K562 (cell line): ENCODE results near the gene SIGLEC11. TPM values are rescaled to one million over a fixed set of nuclear protein-coding genes. Genes with fewer than 3 reads are reported as not detected.

ENCODE experiments used
- ATAC-seq: fragments of 200-7000 bp; cut with Tn5 transposase; 3 replicates; pipeline ENCODE4 v1.9.1; 2020; ENCODE audit warnings: moderate library complexity
- BruUV-seq: library from RNA; stranded (reverse); fragments of 400-500 nt; replicated peaks from 2 replicates; lab custom pipeline; 2021; lab: Mats Ljungman, UMichigan
- CTCF ChIA-PET: fragments of 300-600 bp; formaldehyde crosslinking; extraction: SDS; loops from one replicate; lab custom pipeline; 2021; ENCODE audit warnings: low intra/inter-chr PET ratio; lab: Yijun Ruan, JAX
- POLR2A ChIA-PET: fragments of 300-600, 350-650 bp; sonication (Branson Sonifier 250); formaldehyde crosslinking; extraction: SDS; loops from one replicate; lab custom pipeline; 2021; ENCODE audit warnings: antibody characterized with exemption, inconsistent platforms; lab: Yijun Ruan, JAX
- DNase-seq, 4 experiments: peaks; one replicate each; pipeline versions ENCODE4 v3.0.0 to v3.0.0-alpha.2; 2011 to 2018; ENCODE audit warnings: low spot score in 3 of 4, mixed read lengths in 3 of 4; ENCODE audit errors: extremely low read depth in 1 of 4
- FAIRE-seq: peaks from 2 replicates; lab custom pipeline; 2011; peaks lifted over from hg19 to GRCh38; lab: Jason Lieb, UNC
- H2AFZ ChIP-seq: 2 replicates; pipeline ENCODE4 v1.6.0; 2011; ENCODE audit warnings: low read depth, low read length, control low read depth, inconsistent platforms
- H3K27ac ChIP-seq: fragments of 200-600 bp; 3 replicates; pipeline ENCODE4 v1.8.0; 2011; ENCODE audit warnings: low read depth, mild to moderate bottlenecking, control low read depth, inconsistent platforms, low read length, moderate library complexity, mixed read lengths; ENCODE audit errors: extremely low read depth
- H3K27me3 ChIP-seq, 2 experiments: fragments of 300-600 bp in 1 of 2; 2 replicates in 1 of 2; 3 replicates in 1 of 2; pipeline versions ENCODE4 v1.6.0 to v1.8.0; 2011; ENCODE audit warnings: inconsistent platforms in 2 of 2, low read length in 2 of 2, mild to moderate bottlenecking in 1 of 2, mixed read lengths in 1 of 2, moderate library complexity in 1 of 2; ENCODE audit not compliant: control insufficient read depth in 2 of 2, insufficient read depth in 2 of 2
- H3K36me3 ChIP-seq: fragments of 300-600 bp; 3 replicates; pipeline ENCODE4 v1.8.0; 2011; ENCODE audit warnings: mild to moderate bottlenecking, low read length, inconsistent platforms; ENCODE audit not compliant: control insufficient read depth, insufficient read depth
- H3K4me1 ChIP-seq, 2 experiments: fragments of 200-600 bp in 1 of 2; replicated peaks in 1 of 2; 2 replicates in 1 of 2; 3 replicates in 1 of 2; pipeline versions ENCODE4 v1.5.1 to v1.8.0; 2011; ENCODE audit warnings: inconsistent platforms in 2 of 2, low read length in 2 of 2, mild to moderate bottlenecking in 1 of 2, mixed read lengths in 1 of 2, moderate library complexity in 1 of 2; ENCODE audit not compliant: control insufficient read depth in 2 of 2, insufficient read depth in 2 of 2
- H3K4me2 ChIP-seq: 2 replicates; pipeline ENCODE4 v1.6.1; 2011; ENCODE audit warnings: low read length, control low read depth, inconsistent platforms, mixed read lengths; ENCODE audit not compliant: insufficient read depth
- H3K4me3 ChIP-seq: fragments of 200-600 bp; sonication (generic), shearing (Covaris generic); 2 replicates; pipeline ENCODE4 v1.5.1; 2016; ENCODE audit warnings: control low read depth, inconsistent platforms
- H3K79me2 ChIP-seq: fragments of 200-600 bp; 3 replicates; pipeline ENCODE4 v1.8.0; 2011; ENCODE audit warnings: low read length, inconsistent platforms; ENCODE audit not compliant: control insufficient read depth, insufficient read depth
- H3K9ac ChIP-seq, 2 experiments: 2 replicates each; pipeline versions ENCODE4 v1.6.0 to v1.6.1; 2011; ENCODE audit warnings: low read depth in 2 of 2, low read length in 2 of 2, control low read depth in 1 of 2, inconsistent platforms in 1 of 2, mild to moderate bottlenecking in 1 of 2, mixed read lengths in 1 of 2; ENCODE audit not compliant: insufficient read depth in 1 of 2
- H3K9me1 ChIP-seq: one replicate; pipeline ENCODE4 v1.6.0; 2011; ENCODE audit warnings: inconsistent platforms, mild to moderate bottlenecking, low read length, moderate library complexity; ENCODE audit not compliant: control insufficient read depth, insufficient read depth
- H3K9me3 ChIP-seq: replicated peaks from 2 replicates; pipeline ENCODE4 v1.5.1; 2011; ENCODE audit warnings: low read depth, low read length, inconsistent platforms; ENCODE audit not compliant: control insufficient read depth, insufficient read depth
- H4K20me1 ChIP-seq: replicated peaks from 2 replicates; pipeline ENCODE4 v1.6.1; 2011; ENCODE audit warnings: low read length, inconsistent platforms, mixed read lengths; ENCODE audit not compliant: control insufficient read depth, insufficient read depth
- FOXA1 ChIP-seq: fragments of 450-650 bp; IDR thresholded peaks from 2 replicates; pipeline ENCODE4 v1.6.1; 2016; ENCODE audit warnings: mild to moderate bottlenecking, borderline replicate concordance
- IFI16 ChIP-seq: fragments of 250-450 bp; sonication (Bioruptor Pico); IDR thresholded peaks from 2 replicates; pipeline ENCODE4 v2.1.2; 2022; ENCODE audit warnings: mild to moderate bottlenecking, inconsistent platforms
- NFYB ChIP-seq: IDR thresholded peaks from 2 replicates; pipeline ENCODE4 v1.6.1; 2011; ENCODE audit warnings: mild to moderate bottlenecking, moderate library complexity; ENCODE audit not compliant: insufficient read length; ENCODE audit errors: extremely low read depth
- RFX7 ChIP-seq: fragments of 250-450 bp; sonication (Bioruptor Pico); IDR thresholded peaks from 2 replicates; pipeline ENCODE4 v1.5.1; 2021; ENCODE audit warnings: mild to moderate bottlenecking
- SNIP1 ChIP-seq: fragments of 450-650 bp; IDR thresholded peaks from 2 replicates; pipeline ENCODE4 v1.7.1; 2017; ENCODE audit warnings: low read depth, mild to moderate bottlenecking
- SP1 ChIP-seq: sonication (generic); formaldehyde crosslinking; IDR thresholded peaks from 2 replicates; pipeline ENCODE4 v1.8.1; 2022; ENCODE audit warnings: mild to moderate bottlenecking, missing genetic modification reagents
- ZFP36 ChIP-seq: fragments of 150-350 bp; IDR thresholded peaks from 2 replicates; pipeline ENCODE4 v1.6.1; 2018; ENCODE audit warnings: low read length, low read depth; ENCODE audit not compliant: partially characterized antibody
- ZNF324 ChIP-seq: fragments of 250-450 bp; sonication (Bioruptor Pico); IDR thresholded peaks from 2 replicates; pipeline ENCODE4 v1.4.0; 2020; ENCODE audit warnings: mild to moderate bottlenecking
- WGBS: fragments of 100-300 bp; shearing (Covaris generic); methylation state at CpG from one replicate; pipeline ENCODE4 v1.1.6; 2016; ENCODE audit warnings: low coverage, mixed read lengths; ENCODE audit not compliant: insufficient coverage; ENCODE audit errors: missing lambda C conversion rate; 5-methylcytosine and 5-hydroxymethylcytosine counted together
- in situ Hi-C: fragments of 300-500 bp; cut with MboI; formaldehyde crosslinking; loops from 4 replicates; pipeline ENCODE4 v1.15.0; 2018; ENCODE audit warnings: inconsistent platforms, mixed read lengths
- intact Hi-C: fragments of 100-400 bp; cut with micrococcal nuclease; formaldehyde crosslinking; loops from 2 replicates; pipeline ENCODE4 v1.14.2; 2022
- polyA plus RNA-seq, 8 experiments: library from polyadenylated mRNA; depleted of rRNA in 4 of 8; stranded (reverse) in 5 of 8; unstranded in 3 of 8; fragments of >200 nt; fragmentation: Nextera tagmentation in 2 of 8; fragmentation: Illumina TruSeq in 1 of 8; extraction: Ambion mirVana in 2 of 8; extraction: Trizol in 1 of 8; gene quantifications; 2 replicates each; pipeline versions ENCODE4 v1.2.1 to v1.2.3, GENCODE V29; 2011 to 2014; ENCODE audit warnings: inconsistent platforms in 1 of 8, missing spikeins in 1 of 8
- total RNA-seq, 7 experiments: library from RNA; depleted of rRNA in 6 of 7; stranded (reverse); fragments of >200 nt in 6 of 7; fragmentation: Illumina TruSeq in 2 of 7; extraction: Trizol in 2 of 7; gene quantifications; 2 replicates each; pipeline versions ENCODE4 v1.2.1 to v1.2.3, GENCODE V29; 2011 to 2021; ENCODE audit warnings: low replicate concordance in 1 of 7
- TF ChIP-seq, protein P1 (sequence below): fragments of 450-650 bp; formaldehyde crosslinking; IDR thresholded peaks from 2 replicates; pipeline ENCODE4 v1.4.0; 2020; ENCODE audit warnings: mild to moderate bottlenecking, moderate library complexity
- TF ChIP-seq, protein P2 (sequence below): fragments of 450-650 bp; formaldehyde crosslinking; IDR thresholded peaks from 2 replicates; pipeline ENCODE4 v1.4.0; 2020; ENCODE audit warnings: mild to moderate bottlenecking, moderate library complexity
- TF ChIP-seq, protein P3 (sequence below), 3 experiments: fragments of 200-800 bp in 1 of 3; sonication (Bioruptor generic) in 1 of 3; sonication (generic) in 1 of 3; formaldehyde crosslinking in 1 of 3; IDR thresholded peaks; 2 replicates each; pipeline versions ENCODE4 v1.6.1 to v1.8.0; 2016 to 2022; ENCODE audit warnings: mild to moderate bottlenecking in 2 of 3, missing compliant biosample characterization in 2 of 3, missing genetic modification characterization in 2 of 3, missing genetic modification reagents in 1 of 3
- TF ChIP-seq, protein P4 (sequence below): fragments of 450-650 bp; IDR thresholded peaks from 2 replicates; pipeline ENCODE4 v1.6.1; 2018; ENCODE audit warnings: mild to moderate bottlenecking, low read depth; ENCODE audit not compliant: partially characterized antibody
- TF ChIP-seq, protein P5 (sequence below): sonication (generic); formaldehyde crosslinking; IDR thresholded peaks from 2 replicates; pipeline ENCODE4 v1.8.0; 2022; ENCODE audit warnings: mild to moderate bottlenecking, missing genetic modification reagents
- TF ChIP-seq, protein P6 (sequence below): conservative IDR thresholded peaks from 2 replicates; pipeline ENCODE4 v1.6.1; 2011; ENCODE audit warnings: low read depth, mild to moderate bottlenecking, low read length; ENCODE audit not compliant: control insufficient read depth

SIGLEC11 gene
- total and polyA plus RNA-seq, 9 of the 15 experiments (the other 6 are each of a cell fraction or from before 2014, with no cell fraction given) = not detected

DNA sequence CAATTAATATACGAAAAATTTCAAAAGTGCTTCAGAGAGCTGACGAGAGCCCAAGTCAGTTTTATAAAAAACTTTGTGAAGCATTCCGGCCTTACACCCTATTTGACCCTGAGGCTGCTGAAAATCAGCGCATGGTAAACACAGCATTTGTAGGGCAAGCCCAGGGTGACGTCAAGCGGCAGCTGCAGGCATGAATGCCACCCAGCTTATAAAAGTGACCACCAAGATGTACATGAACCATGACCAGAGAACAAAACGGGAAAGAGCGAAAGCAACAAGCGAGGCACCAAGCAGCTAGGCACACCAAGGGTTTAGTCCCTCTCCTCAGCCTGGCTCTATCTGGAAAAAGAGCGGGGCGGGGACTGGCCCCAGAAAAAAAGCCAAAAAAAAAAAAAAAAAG, 6.0 kb downstream of the SIGLEC11 start:
- Histone ChIP-seq H3K36me3 (no peaks in the 10 kb centered on the region), H3K9me1 (no peaks in the 10 kb centered on the region), H3K4me2 (no peak overlapping the region; the same call in 1 of the 2 replicates), H2AFZ (peak overlapping the region; percentile 33; the same call in 1 of the 2 replicates), H3K27me3 (no peaks in the 10 kb centered on the region; a peak in 1 of 5 replicates), H3K4me1 (peaks cover 18 to 28% of the 10 kb centered on the region in 2 experiments; a peak in 4 of 5 replicates), H3K27ac (no peak overlapping the region), H3K4me3 (no peak overlapping the region), H3K9me3 (no peaks in the 10 kb centered on the region), H3K79me2 (no peaks in the 10 kb centered on the region), H3K9ac (no peak overlapping the region), H4K20me1 (no peaks in the 10 kb centered on the region)
- ChIA-PET CTCF (no interaction called here), POLR2A (interaction anchor here (0.6 to 1.8 kb wide), 6 partner anchors 8 to 82 kb away, joined by 3 to 6 read pairs (median 3); partner anchors contain the start of gene NUP62)
- intact Hi-C loops (no loop called here), in situ Hi-C loops (no loop called here)
- FAIRE-seq (no peak), DNase-seq (no peak), ATAC-seq (no peak)
- WGBS = 56% methylated on average over 9 of the region's 11 CpGs
- BruUV-seq = no TSS peak
- TF ChIP-seq NFYB (no peak), FOXA1 (no peak), RFX7 (no peak), ZNF324 (no peak), IFI16 (CRISPR knock-in tag) (no peak), SP1 (no peak), ZFP36 (no peak), SNIP1 (no peak)
- TF ChIP-seq, protein P1, sequence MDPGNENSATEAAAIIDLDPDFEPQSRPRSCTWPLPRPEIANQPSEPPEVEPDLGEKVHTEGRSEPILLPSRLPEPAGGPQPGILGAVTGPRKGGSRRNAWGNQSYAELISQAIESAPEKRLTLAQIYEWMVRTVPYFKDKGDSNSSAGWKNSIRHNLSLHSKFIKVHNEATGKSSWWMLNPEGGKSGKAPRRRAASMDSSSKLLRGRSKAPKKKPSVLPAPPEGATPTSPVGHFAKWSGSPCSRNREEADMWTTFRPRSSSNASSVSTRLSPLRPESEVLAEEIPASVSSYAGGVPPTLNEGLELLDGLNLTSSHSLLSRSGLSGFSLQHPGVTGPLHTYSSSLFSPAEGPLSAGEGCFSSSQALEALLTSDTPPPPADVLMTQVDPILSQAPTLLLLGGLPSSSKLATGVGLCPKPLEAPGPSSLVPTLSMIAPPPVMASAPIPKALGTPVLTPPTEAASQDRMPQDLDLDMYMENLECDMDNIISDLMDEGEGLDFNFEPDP = no peak
- TF ChIP-seq, protein P2, sequence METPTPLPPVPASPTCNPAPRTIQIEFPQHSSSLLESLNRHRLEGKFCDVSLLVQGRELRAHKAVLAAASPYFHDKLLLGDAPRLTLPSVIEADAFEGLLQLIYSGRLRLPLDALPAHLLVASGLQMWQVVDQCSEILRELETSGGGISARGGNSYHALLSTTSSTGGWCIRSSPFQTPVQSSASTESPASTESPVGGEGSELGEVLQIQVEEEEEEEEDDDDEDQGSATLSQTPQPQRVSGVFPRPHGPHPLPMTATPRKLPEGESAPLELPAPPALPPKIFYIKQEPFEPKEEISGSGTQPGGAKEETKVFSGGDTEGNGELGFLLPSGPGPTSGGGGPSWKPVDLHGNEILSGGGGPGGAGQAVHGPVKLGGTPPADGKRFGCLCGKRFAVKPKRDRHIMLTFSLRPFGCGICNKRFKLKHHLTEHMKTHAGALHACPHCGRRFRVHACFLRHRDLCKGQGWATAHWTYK (CRISPR knock-in tag) = no peak
- TF ChIP-seq, protein P3, sequence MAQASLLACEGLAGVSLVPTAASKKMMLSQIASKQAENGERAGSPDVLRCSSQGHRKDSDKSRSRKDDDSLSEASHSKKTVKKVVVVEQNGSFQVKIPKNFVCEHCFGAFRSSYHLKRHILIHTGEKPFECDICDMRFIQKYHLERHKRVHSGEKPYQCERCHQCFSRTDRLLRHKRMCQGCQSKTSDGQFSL (CRISPR knock-in tag; IDR thresholded peaks at IDR 0.05) = no peak
- TF ChIP-seq, protein P3 (tag; IDR thresholded peaks at IDR 0.05) = no peak
- TF ChIP-seq, protein P4, sequence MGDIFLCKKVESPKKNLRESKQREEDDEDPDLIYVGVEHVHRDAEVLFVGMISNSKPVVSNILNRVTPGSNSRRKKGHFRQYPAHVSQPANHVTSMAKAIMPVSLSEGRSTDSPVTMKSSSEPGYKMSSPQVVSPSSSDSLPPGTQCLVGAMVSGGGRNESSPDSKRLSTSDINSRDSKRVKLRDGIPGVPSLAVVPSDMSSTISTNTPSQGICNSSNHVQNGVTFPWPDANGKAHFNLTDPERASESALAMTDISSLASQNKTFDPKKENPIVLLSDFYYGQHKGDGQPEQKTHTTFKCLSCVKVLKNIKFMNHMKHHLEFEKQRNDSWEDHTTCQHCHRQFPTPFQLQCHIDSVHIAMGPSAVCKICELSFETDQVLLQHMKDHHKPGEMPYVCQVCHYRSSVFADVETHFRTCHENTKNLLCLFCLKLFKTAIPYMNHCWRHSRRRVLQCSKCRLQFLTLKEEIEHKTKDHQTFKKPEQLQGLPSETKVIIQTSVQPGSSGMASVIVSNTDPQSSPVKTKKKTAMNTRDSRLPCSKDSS = no peak
- TF ChIP-seq, protein P5, sequence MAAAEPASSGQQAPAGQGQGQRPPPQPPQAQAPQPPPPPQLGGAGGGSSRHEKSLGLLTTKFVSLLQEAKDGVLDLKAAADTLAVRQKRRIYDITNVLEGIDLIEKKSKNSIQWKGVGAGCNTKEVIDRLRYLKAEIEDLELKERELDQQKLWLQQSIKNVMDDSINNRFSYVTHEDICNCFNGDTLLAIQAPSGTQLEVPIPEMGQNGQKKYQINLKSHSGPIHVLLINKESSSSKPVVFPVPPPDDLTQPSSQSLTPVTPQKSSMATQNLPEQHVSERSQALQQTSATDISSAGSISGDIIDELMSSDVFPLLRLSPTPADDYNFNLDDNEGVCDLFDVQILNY (CRISPR knock-in tag) = no peak
- TF ChIP-seq, protein P6, sequence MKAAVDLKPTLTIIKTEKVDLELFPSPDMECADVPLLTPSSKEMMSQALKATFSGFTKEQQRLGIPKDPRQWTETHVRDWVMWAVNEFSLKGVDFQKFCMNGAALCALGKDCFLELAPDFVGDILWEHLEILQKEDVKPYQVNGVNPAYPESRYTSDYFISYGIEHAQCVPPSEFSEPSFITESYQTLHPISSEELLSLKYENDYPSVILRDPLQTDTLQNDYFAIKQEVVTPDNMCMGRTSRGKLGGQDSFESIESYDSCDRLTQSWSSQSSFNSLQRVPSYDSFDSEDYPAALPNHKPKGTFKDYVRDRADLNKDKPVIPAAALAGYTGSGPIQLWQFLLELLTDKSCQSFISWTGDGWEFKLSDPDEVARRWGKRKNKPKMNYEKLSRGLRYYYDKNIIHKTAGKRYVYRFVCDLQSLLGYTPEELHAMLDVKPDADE = no peak
